ENCODE measurements around the gene DENND4C. TPM values are rescaled to one million over a fixed set of nuclear protein-coding genes. Genes with fewer than 3 reads are reported as not detected.

DENND4C gene
- total and polyA plus RNA-seq, 2 of the 4 experiments (the other 2 are of a cell fraction), result 9.0 to 32.6 TPM

DNA sequence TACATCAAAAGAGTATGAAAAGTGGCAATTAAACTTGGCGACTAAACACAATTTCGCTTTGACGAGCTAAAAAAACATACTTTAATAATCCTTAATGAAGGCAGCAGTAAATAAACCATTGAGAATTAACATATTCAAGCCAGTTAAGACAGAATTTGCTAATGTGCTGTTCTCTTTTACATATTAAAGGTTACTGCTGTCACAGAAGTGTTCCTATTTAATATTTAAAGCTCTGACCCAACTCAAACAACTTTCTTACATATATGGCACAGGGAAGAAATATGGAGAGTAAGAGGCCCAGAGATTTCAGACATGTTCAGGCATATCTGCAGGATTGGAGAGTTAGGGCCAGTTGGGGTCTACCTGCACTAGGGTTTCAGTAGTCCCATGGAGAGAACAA lies 16.7 kb upstream of the DENND4C start:
- no peak for ATAC-seq (ENCODE audit: low read depth)
- no peak overlapping the region for H2AFZ ChIP-seq (replicated peaks; ENCODE audit: low read length, poor library complexity)
- no peaks in the 10 kb centered on the region for H3K79me1 ChIP-seq (ENCODE audit: low read depth in 1 of 2, low read length in 2 of 2)
- ChIA-PET CTCF (no interaction called here), POLR2A (ENCODE audit: unreplicated experiment) (no interaction called here)
- no peaks in the 10 kb centered on the region for H3K9me3 ChIP-seq (ENCODE audit: control insufficient read depth, insufficient read depth, low read length)
- no peak overlapping the region for H4K8ac ChIP-seq (ENCODE audit: low read depth in 2 of 2, low read length in 2 of 2)
- DNase-seq, result no peak
- no peak overlapping the region for H2AK5ac ChIP-seq (ENCODE audit: low read depth, low read length)
- no CpG with 5 or more reads among the region's 3 CpGs for WGBS, 2 experiments (ENCODE audit: extremely low coverage in 2 of 2, insufficient read length in 1 of 2)
- H4K91ac ChIP-seq (ENCODE audit: insufficient read depth, low read depth, low read length), result no peak overlapping the region
- no peak overlapping the region for H2BK120ac ChIP-seq (ENCODE audit: low read depth, low read length)
- no TSS peak for BruUV-seq (replicated peaks)
- no peak overlapping the region for H2BK20ac ChIP-seq (ENCODE audit: low read depth, low read length)
- H3K18ac ChIP-seq (ENCODE audit: low read depth, low read length), result no peak overlapping the region
- dilution Hi-C loops (cut with HindIII; ENCODE audit: low sequenced_read_pairs, unreplicated experiment), result no loop called here
- H3K4me1 ChIP-seq (ENCODE audit: control insufficient read depth, insufficient read depth, low read length), result no peaks in the 10 kb centered on the region
- no peak overlapping the region for H2BK5ac ChIP-seq (ENCODE audit: low read depth, low read length, poor library complexity, severe bottlenecking)
- no peak overlapping the region for H3K4ac ChIP-seq (ENCODE audit: low read depth, low read length)
- no peak overlapping the region for H4K5ac ChIP-seq (ENCODE audit: low read depth, low read length)
- H3K9me1 ChIP-seq (ENCODE audit: insufficient read depth, low read length), result no peaks in the 10 kb centered on the region
- no peak overlapping the region for H3K27ac ChIP-seq (ENCODE audit: insufficient read depth, low read length)
- no peak overlapping the region for H3K4me2 ChIP-seq (ENCODE audit: low read depth, low read length)
- no peak overlapping the region for H2BK15ac ChIP-seq (ENCODE audit: low read depth, low read length)
- no peak overlapping the region for H3K56ac ChIP-seq (ENCODE audit: extremely low read depth, insufficient read depth, low read length)
- no peak overlapping the region for H3K4me3 ChIP-seq (ENCODE audit: insufficient read depth, low read depth, low read length)
- intact Hi-C loops (cut with micrococcal nuclease), result no loop called here
- in situ Hi-C loops (cut with MboI; ENCODE audit: low sequenced_read_pairs), result no loop called here
- no peaks in the 10 kb centered on the region for H3K36me3 ChIP-seq (ENCODE audit: control insufficient read depth, insufficient read depth, low read length)
- no peak for TF ChIP-seq MAFK (IDR thresholded peaks at IDR 0.05; ENCODE audit: low read depth, low read length)
- TF ChIP-seq MAZ (IDR thresholded peaks at IDR 0.05; ENCODE audit: borderline replicate concordance, low read depth, low read length), result no peak
- TF ChIP-seq RFX5 (IDR thresholded peaks at IDR 0.05; ENCODE audit: low read depth, low read length), result no peak
- no peak for TF ChIP-seq SMC3 (IDR thresholded peaks at IDR 0.05; ENCODE audit: low read depth, low read length)
- no peak for TF ChIP-seq CEBPB (IDR thresholded peaks at IDR 0.05; ENCODE audit: low read depth, low read length)
- TF ChIP-seq, protein P1, sequence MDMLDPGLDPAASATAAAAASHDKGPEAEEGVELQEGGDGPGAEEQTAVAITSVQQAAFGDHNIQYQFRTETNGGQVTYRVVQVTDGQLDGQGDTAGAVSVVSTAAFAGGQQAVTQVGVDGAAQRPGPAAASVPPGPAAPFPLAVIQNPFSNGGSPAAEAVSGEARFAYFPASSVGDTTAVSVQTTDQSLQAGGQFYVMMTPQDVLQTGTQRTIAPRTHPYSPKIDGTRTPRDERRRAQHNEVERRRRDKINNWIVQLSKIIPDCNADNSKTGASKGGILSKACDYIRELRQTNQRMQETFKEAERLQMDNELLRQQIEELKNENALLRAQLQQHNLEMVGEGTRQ (IDR thresholded peaks at IDR 0.05; ENCODE audit: low read depth, low read length), result no peak
- TF ChIP-seq POLR2A (IDR thresholded peaks at IDR 0.05; ENCODE audit: low read depth, low read length), result no peak
- no peak for TF ChIP-seq NFE2L2 (IDR thresholded peaks at IDR 0.05; ENCODE audit: low read depth, low read length)
- TF ChIP-seq, protein P2, sequence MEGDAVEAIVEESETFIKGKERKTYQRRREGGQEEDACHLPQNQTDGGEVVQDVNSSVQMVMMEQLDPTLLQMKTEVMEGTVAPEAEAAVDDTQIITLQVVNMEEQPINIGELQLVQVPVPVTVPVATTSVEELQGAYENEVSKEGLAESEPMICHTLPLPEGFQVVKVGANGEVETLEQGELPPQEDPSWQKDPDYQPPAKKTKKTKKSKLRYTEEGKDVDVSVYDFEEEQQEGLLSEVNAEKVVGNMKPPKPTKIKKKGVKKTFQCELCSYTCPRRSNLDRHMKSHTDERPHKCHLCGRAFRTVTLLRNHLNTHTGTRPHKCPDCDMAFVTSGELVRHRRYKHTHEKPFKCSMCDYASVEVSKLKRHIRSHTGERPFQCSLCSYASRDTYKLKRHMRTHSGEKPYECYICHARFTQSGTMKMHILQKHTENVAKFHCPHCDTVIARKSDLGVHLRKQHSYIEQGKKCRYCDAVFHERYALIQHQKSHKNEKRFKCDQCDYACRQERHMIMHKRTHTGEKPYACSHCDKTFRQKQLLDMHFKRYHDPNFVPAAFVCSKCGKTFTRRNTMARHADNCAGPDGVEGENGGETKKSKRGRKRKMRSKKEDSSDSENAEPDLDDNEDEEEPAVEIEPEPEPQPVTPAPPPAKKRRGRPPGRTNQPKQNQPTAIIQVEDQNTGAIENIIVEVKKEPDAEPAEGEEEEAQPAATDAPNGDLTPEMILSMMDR (conservative IDR thresholded peaks at IDR 0.05; ENCODE audit: low read depth, low read length), result no peak
- no peak overlapping the region for H3K23ac ChIP-seq (ENCODE audit: low read depth, low read length)
- no peak overlapping the region for H3K14ac ChIP-seq (replicated peaks; ENCODE audit: low read depth, low read length)
- no peak overlapping the region for H3K9ac ChIP-seq (ENCODE audit: low read depth, low read length)
- no peaks in the 10 kb centered on the region for H4K20me1 ChIP-seq (ENCODE audit: insufficient read depth, low read length)
- no peaks in the 10 kb centered on the region; the same call in 1 of the 2 replicates for H3K27me3 ChIP-seq (ENCODE audit: control insufficient read depth, insufficient read depth, low read length)
- no peak overlapping the region for H2AK9ac ChIP-seq (replicated peaks; ENCODE audit: low read depth, low read length, poor library complexity)

Data from IMR-90 (cell line).